HCT116 (cell line): Measurements from ENCODE around the gene GBF1. TPM values are rescaled to one million over a fixed set of nuclear protein-coding genes. Genes with fewer than 3 reads are reported as not detected.
A peak's percentile ranks its signal among the peaks of the same experiment; 100 is the strongest.

ENCODE experiments used
- ATAC-seq: fragments of 200-7000 bp; cut with Tn5 transposase; 2 replicates; pipeline ENCODE4 v1.9.1; 2020; ENCODE audit warnings: mild to moderate bottlenecking, moderate library complexity
- BruUV-seq: library from RNA; stranded (reverse); fragments of 400-500 nt; replicated peaks from 2 replicates; lab custom pipeline; 2021; lab: Mats Ljungman, UMichigan
- CTCF ChIA-PET: fragments of 300-600 bp; sonication (Branson Sonifier 250); formaldehyde crosslinking; loops from one replicate; lab custom pipeline; 2021; ENCODE audit warnings: antibody characterized with exemption; lab: Charles Lee
- POLR2A ChIA-PET: fragments of 300-600, 350-600 bp; sonication (Branson Sonifier 250); formaldehyde crosslinking; loops from one replicate; lab custom pipeline; 2021; ENCODE audit warnings: antibody characterized with exemption; lab: Charles Lee
- RAD21 ChIA-PET, 2 experiments: fragments of 300-600 bp; sonication (Branson Sonifier 250); formaldehyde crosslinking; loops; one replicate each; lab custom pipeline; 2023; ENCODE audit warnings: low total read pairs in 2 of 2; ENCODE audit not compliant: uncharacterized antibody in 2 of 2, unreplicated experiment in 2 of 2, low non-redundant PET in 1 of 2; lab: Charles Lee
- DNase-seq: peaks from one replicate; pipeline ENCODE4 v3.0.0-alpha.2; 2010; ENCODE audit warnings: low read depth, low spot score
- H2AFZ ChIP-seq: fragments of 200-600 bp; shearing (Covaris generic), sonication (generic); 2 replicates; pipeline ENCODE4 v1.6.1; 2017; ENCODE audit warnings: low read depth, mixed run types, mixed read lengths, antibody characterized with exemption, low read length; ENCODE audit not compliant: poor library complexity, severe bottlenecking
- H3K27ac ChIP-seq: 2 replicates; pipeline ENCODE4 v1.5.1; 2012; ENCODE audit warnings: low read depth, low read length
- H3K27me3 ChIP-seq: fragments of 200-600 bp; sonication (generic); 2 replicates; pipeline ENCODE4 v1.6.1; 2016; ENCODE audit warnings: mixed run types, low read length, mixed read lengths; ENCODE audit not compliant: insufficient read depth
- H3K36me3 ChIP-seq, 2 experiments: fragments of 200-500 bp in 1 of 2; fragments of 200-600 bp in 1 of 2; sonication (Bioruptor generic) in 1 of 2; sonication (generic) in 1 of 2; 2 replicates each; pipeline versions ENCODE4 v1.5.1 to v1.6.1; 2014 to 2016; ENCODE audit warnings: low read length in 2 of 2, inconsistent platforms in 1 of 2, mixed read lengths in 1 of 2, mixed run types in 1 of 2; ENCODE audit not compliant: insufficient read depth in 2 of 2, control insufficient read depth in 1 of 2
- H3K4me1 ChIP-seq, 2 experiments: fragments of 200-600 bp in 1 of 2; sonication (generic) in 1 of 2; 2 replicates each; pipeline versions ENCODE4 v1.5.1 to v1.6.1; 2012 to 2017; ENCODE audit warnings: low read length in 2 of 2, inconsistent platforms in 1 of 2, mild to moderate bottlenecking in 1 of 2, mixed read lengths in 1 of 2, mixed run types in 1 of 2, moderate library complexity in 1 of 2; ENCODE audit not compliant: insufficient read depth in 2 of 2, control insufficient read depth in 1 of 2
- H3K4me2 ChIP-seq: fragments of 200-600 bp; sonication (generic); 2 replicates; pipeline ENCODE4 v1.6.1; 2017; ENCODE audit warnings: mixed run types, low read length, mixed read lengths
- H3K4me3 ChIP-seq, 2 experiments: fragments of 200-600 bp in 1 of 2; sonication (generic) in 1 of 2; replicated peaks in 1 of 2; 2 replicates each; pipeline ENCODE4 v1.5.1; 2011 to 2016; ENCODE audit warnings: low read length in 2 of 2, control low read depth in 1 of 2, low read depth in 1 of 2, mild to moderate bottlenecking in 1 of 2, mixed read lengths in 1 of 2, mixed run types in 1 of 2
- H3K79me2 ChIP-seq: fragments of 200-600 bp; sonication (generic); 2 replicates; pipeline ENCODE4 v1.6.1; 2017; ENCODE audit warnings: mild to moderate bottlenecking, mixed run types, low read length, moderate library complexity, mixed read lengths; ENCODE audit not compliant: insufficient read depth
- H3K9ac ChIP-seq: fragments of 200-600 bp; sonication (generic); 2 replicates; pipeline ENCODE4 v1.6.1; 2016; ENCODE audit warnings: low read length, mixed read lengths
- H3K9me2 ChIP-seq: fragments of 200-600 bp; sonication (generic), shearing (Covaris generic); 2 replicates; pipeline ENCODE4 v1.6.1; 2017; ENCODE audit warnings: mixed run types, mild to moderate bottlenecking, moderate library complexity; ENCODE audit not compliant: insufficient read depth
- H3K9me3 ChIP-seq, 2 experiments: fragments of 200-500 bp in 1 of 2; fragments of 200-600 bp in 1 of 2; sonication (Bioruptor generic) in 1 of 2; sonication (generic) in 1 of 2; 2 replicates each; pipeline ENCODE4 v1.6.1; 2014 to 2017; ENCODE audit warnings: low read length in 2 of 2, mixed read lengths in 2 of 2, inconsistent platforms in 1 of 2, low read depth in 1 of 2, mild to moderate bottlenecking in 1 of 2, mixed run types in 1 of 2, moderate library complexity in 1 of 2; ENCODE audit not compliant: control insufficient read depth in 1 of 2, insufficient read depth in 1 of 2
- H4K20me1 ChIP-seq: fragments of 200-600 bp; sonication (generic), shearing (Covaris generic); 2 replicates; pipeline ENCODE4 v1.6.1; 2017; ENCODE audit warnings: mixed run types, mild to moderate bottlenecking, moderate library complexity; ENCODE audit not compliant: insufficient read depth
- CTCF ChIP-seq, 3 experiments: fragments of 200-600 bp in 1 of 3; sonication (generic) in 1 of 3; IDR thresholded peaks in 2 of 3; conservative IDR thresholded peaks in 1 of 3; 2 replicates each; pipeline ENCODE4 v1.5.1; 2012 to 2017; ENCODE audit warnings: low read depth in 2 of 3, low read length in 2 of 3, antibody characterized with exemption in 1 of 3, borderline replicate concordance in 1 of 3, control low read depth in 1 of 3, mild to moderate bottlenecking in 1 of 3, mixed read lengths in 1 of 3, mixed run types in 1 of 3, moderate library complexity in 1 of 3; ENCODE audit not compliant: insufficient read depth in 1 of 3
- ELF1 ChIP-seq: IDR thresholded peaks from 2 replicates; pipeline ENCODE4 v1.6.1; 2012; ENCODE audit warnings: low read depth, borderline replicate concordance
- FOSL1 ChIP-seq: IDR thresholded peaks from 2 replicates; pipeline ENCODE4 v1.6.1; 2012; ENCODE audit warnings: low read depth
- JUND ChIP-seq: IDR thresholded peaks from 2 replicates; pipeline ENCODE4 v1.6.1; 2012
- POLR2A ChIP-seq: IDR thresholded peaks from 2 replicates; pipeline ENCODE4 v1.7.0; 2011; ENCODE audit warnings: borderline replicate concordance; ENCODE audit not compliant: insufficient read depth, insufficient read length; ENCODE audit errors: extremely low read depth
- REST ChIP-seq: IDR thresholded peaks from 2 replicates; pipeline ENCODE4 v1.6.1; 2012; ENCODE audit warnings: low read depth
- SP1 ChIP-seq: IDR thresholded peaks from 2 replicates; pipeline ENCODE4 v1.6.1; 2012; ENCODE audit warnings: low read depth
- YY1 ChIP-seq: IDR thresholded peaks from 2 replicates; pipeline ENCODE4 v1.6.1; 2011; ENCODE audit warnings: low read length, low read depth, moderate library complexity, mild to moderate bottlenecking; ENCODE audit not compliant: insufficient replicate concordance; ENCODE audit errors: extremely low read depth
- intact Hi-C: fragments of 100-400 bp; cut with micrococcal nuclease; formaldehyde crosslinking; loops from 2 replicates; pipeline ENCODE4 v1.10.0; 2022
- total RNA-seq: library from RNA; stranded (reverse); gene quantifications from one replicate; pipeline ENCODE4 v1.2.1, GENCODE V29; 2021; ENCODE audit not compliant: unreplicated experiment

Gene GBF1
- total RNA-seq, 1 experiment from 2014 or later, result 58.9 TPM

GRCh38 chr10:102393411-102394078, 148.2 kb downstream of the GBF1 start:
- POLR2A ChIA-PET, result interaction anchor here (0.9 to 2.8 kb wide), 3 partner anchors 28 to 162 kb away, joined by 3 to 10 read pairs (median 9); no protein-coding TSS in a partner anchor
- Histone ChIP-seq H3K4me2 (peak overlapping the region; percentile 99), H3K9ac (peak overlapping the region; percentile 91), H3K4me3 (peak overlapping the region; percentile 75 to 92), H3K4me1 (peaks cover 13 to 51% of the 10 kb centered on the region in 2 experiments), H3K27ac (peak overlapping the region; percentile 77), H3K9me3 (no peaks in the 10 kb centered on the region), H4K20me1 (no peaks in the 10 kb centered on the region), H3K36me3 (peaks cover 6 to 11% of the 10 kb centered on the region in 2 experiments; a peak in 3 of 4 replicates), H3K79me2 (peaks cover 13% of the 10 kb centered on the region; the same call in 1 of the 2 replicates), H3K9me2 (no peaks in the 10 kb centered on the region), H2AFZ (peak overlapping the region; percentile 1), H3K27me3 (no peaks in the 10 kb centered on the region)
- peak; percentile 76 for ATAC-seq
- CTCF ChIA-PET, result interaction anchor here (0.7 to 9.3 kb wide), 12 partner anchors 8 to 224 kb away, joined by 3 to 154 read pairs (median 18); partner anchors contain the start of genes ELOVL3 and FBXL15
- no peak for DNase-seq
- intact Hi-C loops, result loop anchor here (1.0 to 2.0 kb wide), 7 partner anchors 29 to 225 kb away; partner anchors contain the start of genes ACTR1A and C10orf95
- no peak for TF ChIP-seq JUND
- TF ChIP-seq CTCF (IDR thresholded peaks at IDR 0.05 in 2 of 3, conservative IDR thresholded peaks at IDR 0.05 in 1 of 3; ENCODE audit: borderline replicate concordance in 1 of 3, insufficient read depth in 1 of 3, low read depth in 2 of 3, low read length in 2 of 3), result peak in 2 of 3 experiments; percentile 98; a peak in 4 of 6 replicates
- peak; percentile 82 for TF ChIP-seq YY1
- TF ChIP-seq SP1, result no peak
- no peak for TF ChIP-seq REST
- TF ChIP-seq ELF1, result no peak
- TF ChIP-seq FOSL1, result no peak
- peak; percentile 6 for TF ChIP-seq POLR2A
- RAD21 ChIA-PET, result interaction anchor here in 1 of 2 experiments (2.2 kb wide), 1 partner anchor 28 kb away, joined by 7 read pairs; the partner anchor contains the start of gene FBXL15
- TSS peak; percentile 80 for BruUV-seq
